GM23338 (cell line): ENCODE data around the gene IL6. TPM values are rescaled to one million over a fixed set of nuclear protein-coding genes. Genes with fewer than 3 reads are reported as not detected.

Source experiments
- ATAC-seq: fragments of 200-7000 bp; cut with Tn5 transposase; 3 replicates; pipeline ENCODE4 v1.9.1; 2020
- DNase-seq: peaks from one replicate; pipeline ENCODE4 v3.0.0-alpha.2; 2015; ENCODE audit warnings: low spot score
- H2AFZ ChIP-seq: fragments of 200-600 bp; sonication (generic); 2 replicates; pipeline ENCODE4 v1.8.0; 2016; ENCODE audit warnings: antibody characterized with exemption, mild to moderate bottlenecking, moderate library complexity
- H3F3A ChIP-seq: fragments of 200-600 bp; sonication (generic); replicated peaks from 2 replicates; pipeline ENCODE4 v1.8.0; 2017; ENCODE audit warnings: antibody characterized with exemption, mixed run types, low read depth
- H3K27ac ChIP-seq: fragments of 200-600 bp; sonication (generic); 2 replicates; pipeline ENCODE4 v1.6.1; 2016; ENCODE audit warnings: low read depth
- H3K27me3 ChIP-seq: fragments of 200-600 bp; sonication (generic); 2 replicates; pipeline ENCODE4 v1.8.0; 2016; ENCODE audit warnings: mild to moderate bottlenecking, mixed run types, moderate library complexity; ENCODE audit not compliant: insufficient read depth
- H3K36me3 ChIP-seq: fragments of 200-600 bp; sonication (generic); 2 replicates; pipeline ENCODE4 v1.8.0; 2016; ENCODE audit warnings: mild to moderate bottlenecking; ENCODE audit not compliant: insufficient read depth
- H3K4me1 ChIP-seq: fragments of 200-600 bp; sonication (generic); 2 replicates; pipeline ENCODE4 v1.8.0; 2016; ENCODE audit warnings: mild to moderate bottlenecking, moderate library complexity; ENCODE audit not compliant: insufficient read depth
- H3K4me2 ChIP-seq: fragments of 200-600 bp; sonication (generic); 2 replicates; pipeline ENCODE4 v1.7.1; 2017; ENCODE audit warnings: mixed run types
- H3K4me3 ChIP-seq: fragments of 200-600 bp; sonication (generic); 2 replicates; pipeline ENCODE4 v1.6.1; 2016; ENCODE audit warnings: mixed run types
- H3K79me2 ChIP-seq: fragments of 200-600 bp; sonication (generic); replicated peaks from 2 replicates; pipeline ENCODE4 v1.8.0; 2017; ENCODE audit warnings: mild to moderate bottlenecking; ENCODE audit not compliant: insufficient read depth
- H3K9me2 ChIP-seq: fragments of 200-600 bp; sonication (generic); 2 replicates; pipeline ENCODE4 v1.8.0; 2017; ENCODE audit not compliant: insufficient read depth
- H4K20me1 ChIP-seq: fragments of 200-600 bp; sonication (generic); replicated peaks from 2 replicates; pipeline ENCODE4 v1.8.0; 2017; ENCODE audit warnings: mild to moderate bottlenecking; ENCODE audit not compliant: insufficient read depth
- H3K27ac Mint-ChIP-seq: 2 replicates; pipeline ENCODE4 v1.8.0; 2020; ENCODE audit warnings: inconsistent platforms, mild to moderate bottlenecking, moderate library complexity, mixed read lengths
- H3K27me3 Mint-ChIP-seq: 3 replicates; pipeline ENCODE4 v1.8.0; 2022; ENCODE audit warnings: low read depth, mild to moderate bottlenecking, moderate library complexity, mixed read lengths, inconsistent platforms; ENCODE audit not compliant: insufficient read depth, poor library complexity
- H3K36me3 Mint-ChIP-seq: 3 replicates; pipeline ENCODE4 v1.8.0; 2021; ENCODE audit warnings: low read depth, mild to moderate bottlenecking, inconsistent platforms, moderate library complexity, mixed read lengths
- H3K4me1 Mint-ChIP-seq: 3 replicates; pipeline ENCODE4 v1.8.0; 2020; ENCODE audit warnings: mild to moderate bottlenecking, inconsistent platforms, mixed read lengths
- H3K4me3 Mint-ChIP-seq: 3 replicates; pipeline ENCODE4 v1.8.0; 2021; ENCODE audit warnings: moderate library complexity, mild to moderate bottlenecking, inconsistent platforms, mixed read lengths
- H3K9me3 Mint-ChIP-seq: 3 replicates; pipeline ENCODE4 v1.8.0; 2020; ENCODE audit warnings: moderate library complexity, mild to moderate bottlenecking, inconsistent platforms, mixed read lengths
- CTCF ChIP-seq, 2 experiments: fragments of 200-600 bp in 1 of 2; sonication (generic) in 1 of 2; conservative IDR thresholded peaks; 2 replicates each; pipeline versions ENCODE4 v1.5.1 to v1.6.1; 2016 to 2017; ENCODE audit warnings: antibody characterized with exemption in 2 of 2, low read depth in 2 of 2, mild to moderate bottlenecking in 2 of 2, moderate library complexity in 1 of 2
- ETS1 ChIP-seq: IDR thresholded peaks from 2 replicates; pipeline ENCODE4 v1.6.1; 2016; ENCODE audit warnings: antibody characterized with exemption
- EZH2 ChIP-seq: fragments of 200-600 bp; sonication (generic); IDR thresholded peaks from one replicate; pipeline ENCODE4 v1.8.0; 2017; ENCODE audit warnings: antibody characterized with exemption, mild to moderate bottlenecking, low read depth; ENCODE audit not compliant: unreplicated experiment
- JUNB ChIP-seq: IDR thresholded peaks from one replicate; pipeline ENCODE4 v1.6.1; 2016; ENCODE audit warnings: antibody characterized with exemption; ENCODE audit not compliant: unreplicated experiment
- STAT1 ChIP-seq: IDR thresholded peaks from one replicate; pipeline ENCODE4 v1.6.1; 2016; ENCODE audit warnings: antibody characterized with exemption; ENCODE audit not compliant: unreplicated experiment
- ZNF462 ChIP-seq: fragments of 250-450 bp; sonication (Bioruptor Pico); IDR thresholded peaks from 2 replicates; pipeline ENCODE4 v1.5.0; 2020; ENCODE audit warnings: mild to moderate bottlenecking, moderate library complexity
- polyA plus RNA-seq: library from polyadenylated mRNA; unstranded; fragments of >200 nt; fragmentation: Nextera tagmentation; extraction: Ambion mirVana; gene quantifications from 2 replicates; pipeline ENCODE4 v1.2.1, GENCODE V29; 2016
- total RNA-seq: library from RNA; depleted of rRNA; stranded (reverse); fragments of >200 nt; shearing (Covaris generic); gene quantifications from 2 replicates; pipeline ENCODE4 v1.2.3, GENCODE V29; 2014
- TF ChIP-seq, protein P1 (sequence below): IDR thresholded peaks from one replicate; pipeline ENCODE4 v1.6.1; 2018; ENCODE audit warnings: antibody characterized with exemption; ENCODE audit not compliant: unreplicated experiment

IL6 gene
- total and polyA plus RNA-seq, 2 experiments from 2014 or later: 1.6 TPM; not detected in 1

GRCh38 chr7:22724861-22725260 lies 2.1 kb upstream of the IL6 start (continued):
- TF ChIP-seq ZNF462: no peak
- no peak for TF ChIP-seq ETS1
- TF ChIP-seq EZH2: no peak
- no peak for TF ChIP-seq JUNB

- H3K9me3 Mint-ChIP-seq: no peaks in the 10 kb centered on the region; the same call in 2 of the 3 replicates
- no peaks in the 10 kb centered on the region; the same call in 1 of the 2 replicates for H3F3A ChIP-seq
- peaks cover 12% of the 10 kb centered on the region; the same call in 1 of the 2 replicates for H3K4me1 ChIP-seq
- H3K36me3 Mint-ChIP-seq: no peaks in the 10 kb centered on the region
- no peak overlapping the region for H2AFZ ChIP-seq
- no peak overlapping the region for H3K4me3 Mint-ChIP-seq
- no peaks in the 10 kb centered on the region; the same call in 1 of the 2 replicates for H3K27me3 ChIP-seq
- no peak overlapping the region for H3K4me3 ChIP-seq
- H3K9me2 ChIP-seq: peaks cover 6% of the 10 kb centered on the region; the same call in 1 of the 2 replicates
- no peak overlapping the region for H3K27ac Mint-ChIP-seq
- DNase-seq: peak; percentile 67
- H3K79me2 ChIP-seq: no peaks in the 10 kb centered on the region
- peaks cover 27% of the 10 kb centered on the region for H3K4me1 Mint-ChIP-seq
- no peak overlapping the region for H3K27ac ChIP-seq
- H4K20me1 ChIP-seq: no peaks in the 10 kb centered on the region
- H3K4me2 ChIP-seq: no peak overlapping the region
- peaks cover 12% of the 10 kb centered on the region for H3K27me3 Mint-ChIP-seq
- no peaks in the 10 kb centered on the region for H3K36me3 ChIP-seq
- TF ChIP-seq JUNB (no peak), CTCF (conservative IDR thresholded peaks at IDR 0.05; ENCODE audit: low read depth in 2 of 2) (peak; percentile 39 to 46), STAT1 (no peak), EZH2 (no peak)
- TF ChIP-seq, protein P1, sequence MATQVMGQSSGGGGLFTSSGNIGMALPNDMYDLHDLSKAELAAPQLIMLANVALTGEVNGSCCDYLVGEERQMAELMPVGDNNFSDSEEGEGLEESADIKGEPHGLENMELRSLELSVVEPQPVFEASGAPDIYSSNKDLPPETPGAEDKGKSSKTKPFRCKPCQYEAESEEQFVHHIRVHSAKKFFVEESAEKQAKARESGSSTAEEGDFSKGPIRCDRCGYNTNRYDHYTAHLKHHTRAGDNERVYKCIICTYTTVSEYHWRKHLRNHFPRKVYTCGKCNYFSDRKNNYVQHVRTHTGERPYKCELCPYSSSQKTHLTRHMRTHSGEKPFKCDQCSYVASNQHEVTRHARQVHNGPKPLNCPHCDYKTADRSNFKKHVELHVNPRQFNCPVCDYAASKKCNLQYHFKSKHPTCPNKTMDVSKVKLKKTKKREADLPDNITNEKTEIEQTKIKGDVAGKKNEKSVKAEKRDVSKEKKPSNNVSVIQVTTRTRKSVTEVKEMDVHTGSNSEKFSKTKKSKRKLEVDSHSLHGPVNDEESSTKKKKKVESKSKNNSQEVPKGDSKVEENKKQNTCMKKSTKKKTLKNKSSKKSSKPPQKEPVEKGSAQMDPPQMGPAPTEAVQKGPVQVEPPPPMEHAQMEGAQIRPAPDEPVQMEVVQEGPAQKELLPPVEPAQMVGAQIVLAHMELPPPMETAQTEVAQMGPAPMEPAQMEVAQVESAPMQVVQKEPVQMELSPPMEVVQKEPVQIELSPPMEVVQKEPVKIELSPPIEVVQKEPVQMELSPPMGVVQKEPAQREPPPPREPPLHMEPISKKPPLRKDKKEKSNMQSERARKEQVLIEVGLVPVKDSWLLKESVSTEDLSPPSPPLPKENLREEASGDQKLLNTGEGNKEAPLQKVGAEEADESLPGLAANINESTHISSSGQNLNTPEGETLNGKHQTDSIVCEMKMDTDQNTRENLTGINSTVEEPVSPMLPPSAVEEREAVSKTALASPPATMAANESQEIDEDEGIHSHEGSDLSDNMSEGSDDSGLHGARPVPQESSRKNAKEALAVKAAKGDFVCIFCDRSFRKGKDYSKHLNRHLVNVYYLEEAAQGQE: no peak
- no peak for ATAC-seq
Measured at GRCh38 chr7:22725585-22725984, 1.4 kb upstream of the IL6 start.
